Retinal pigment epithelial cell (primary cell): ENCODE measurements around the gene STK31.

Experiments
- DNase-seq: peaks from one replicate; pipeline ENCODE4 v3.0.0-alpha.2; 2010; ENCODE audit warnings: low read depth
- H3K4me3 ChIP-seq: 2 replicates; pipeline ENCODE4 v1.5.1; 2011; ENCODE audit warnings: mild to moderate bottlenecking, low read length, control low read depth, moderate library complexity
- TF ChIP-seq, protein P1 (sequence below): conservative IDR thresholded peaks from 2 replicates; pipeline ENCODE4 v1.5.1; 2011; ENCODE audit warnings: low read depth, low read length, control low read depth, inconsistent platforms

The STK31 gene

DNA sequence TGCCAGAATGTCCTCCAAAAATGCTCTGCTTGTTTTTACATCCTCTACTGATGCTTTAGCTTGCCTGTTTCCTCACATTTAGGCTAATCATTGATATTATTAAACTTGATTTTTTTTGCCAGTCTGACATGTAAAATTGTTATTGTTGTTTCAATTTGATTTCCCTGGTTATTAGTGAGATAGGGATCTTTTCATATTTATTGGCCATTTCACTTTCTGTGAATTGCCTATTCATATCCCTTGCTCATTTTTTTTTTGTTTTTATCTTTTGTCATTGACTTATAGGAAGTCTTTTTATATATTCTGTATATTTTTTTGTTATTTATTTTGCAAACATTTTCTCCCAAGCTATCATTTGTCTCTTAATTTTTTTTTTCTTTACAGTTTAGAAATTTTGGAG, 16.8 kb upstream of the STK31 start:
- H3K4me3 ChIP-seq: no peak overlapping the region
- DNase-seq: no peak
- TF ChIP-seq, protein P1, sequence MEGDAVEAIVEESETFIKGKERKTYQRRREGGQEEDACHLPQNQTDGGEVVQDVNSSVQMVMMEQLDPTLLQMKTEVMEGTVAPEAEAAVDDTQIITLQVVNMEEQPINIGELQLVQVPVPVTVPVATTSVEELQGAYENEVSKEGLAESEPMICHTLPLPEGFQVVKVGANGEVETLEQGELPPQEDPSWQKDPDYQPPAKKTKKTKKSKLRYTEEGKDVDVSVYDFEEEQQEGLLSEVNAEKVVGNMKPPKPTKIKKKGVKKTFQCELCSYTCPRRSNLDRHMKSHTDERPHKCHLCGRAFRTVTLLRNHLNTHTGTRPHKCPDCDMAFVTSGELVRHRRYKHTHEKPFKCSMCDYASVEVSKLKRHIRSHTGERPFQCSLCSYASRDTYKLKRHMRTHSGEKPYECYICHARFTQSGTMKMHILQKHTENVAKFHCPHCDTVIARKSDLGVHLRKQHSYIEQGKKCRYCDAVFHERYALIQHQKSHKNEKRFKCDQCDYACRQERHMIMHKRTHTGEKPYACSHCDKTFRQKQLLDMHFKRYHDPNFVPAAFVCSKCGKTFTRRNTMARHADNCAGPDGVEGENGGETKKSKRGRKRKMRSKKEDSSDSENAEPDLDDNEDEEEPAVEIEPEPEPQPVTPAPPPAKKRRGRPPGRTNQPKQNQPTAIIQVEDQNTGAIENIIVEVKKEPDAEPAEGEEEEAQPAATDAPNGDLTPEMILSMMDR: no peak

DNA sequence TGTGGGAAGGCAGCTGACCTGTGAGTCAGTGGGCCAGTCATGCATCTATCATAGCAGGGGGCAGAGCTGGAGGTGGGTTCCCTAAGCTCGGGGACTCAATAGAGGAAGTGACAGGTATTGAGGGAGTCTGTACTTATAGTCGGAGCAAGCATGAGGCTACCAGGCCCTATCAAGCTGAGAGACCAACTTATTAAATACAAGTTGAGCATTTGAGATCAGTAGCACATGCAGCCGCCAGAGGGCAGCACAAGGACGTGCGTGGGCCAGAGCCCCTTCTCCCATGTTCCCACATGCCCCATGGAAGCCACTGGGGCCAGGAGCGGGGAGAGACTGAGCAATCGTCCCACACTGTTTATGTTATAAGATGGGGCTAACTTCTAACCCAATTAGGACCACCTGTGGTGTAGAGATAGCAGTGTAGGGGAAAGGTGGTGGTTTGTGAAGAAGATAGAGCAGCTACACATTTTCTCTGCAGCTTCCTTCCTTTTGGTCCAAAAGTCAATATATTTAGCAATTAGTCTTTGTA, 13.0 kb upstream of the STK31 start:
- TF ChIP-seq, protein P1: peak; percentile 63
- H3K4me3 ChIP-seq: no peak overlapping the region
- no peak for DNase-seq

DNA sequence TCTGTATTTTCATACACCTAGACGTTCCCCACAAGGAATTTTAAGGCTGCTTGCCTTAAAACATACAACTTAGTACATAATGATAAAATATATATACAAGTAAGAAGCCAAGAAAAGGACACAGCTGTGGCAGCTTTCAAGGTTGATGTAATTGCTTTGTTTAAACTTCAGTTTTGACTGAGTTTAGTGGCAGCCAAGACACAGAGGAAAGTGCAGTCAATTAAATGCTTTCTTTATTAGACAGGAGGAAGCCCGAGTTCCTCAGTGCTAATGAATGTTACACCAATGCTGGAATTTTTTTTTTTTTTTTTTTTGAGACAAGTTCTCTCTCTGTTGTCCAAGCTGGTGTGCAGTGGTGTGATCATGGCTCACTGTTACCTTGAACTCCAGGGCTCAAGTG, 11.2 kb upstream of the STK31 start:
- no peak for DNase-seq
- H3K4me3 ChIP-seq: no peak overlapping the region
- TF ChIP-seq, protein P1: no peak

DNA sequence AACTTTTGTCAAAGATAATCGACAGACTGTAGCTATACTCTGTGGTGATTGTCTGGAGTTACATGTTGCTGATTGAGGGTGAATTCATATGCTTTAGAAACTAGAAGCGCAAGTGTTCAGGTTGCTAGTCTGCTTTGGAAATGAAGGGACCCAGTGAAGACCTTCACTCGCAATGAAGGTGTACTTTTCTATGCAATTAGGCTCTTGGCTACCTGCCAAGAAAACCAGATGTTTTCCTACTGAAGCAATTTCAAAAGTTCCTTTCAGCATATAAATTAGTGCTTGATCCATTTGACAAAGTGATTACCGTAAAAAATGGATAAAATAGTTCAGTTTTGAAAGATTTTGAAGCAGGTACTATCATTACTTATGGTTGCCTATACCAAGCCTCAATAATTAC, 10.0 kb upstream of the STK31 start:
- TF ChIP-seq, protein P1: no peak
- DNase-seq: no peak
- no peak overlapping the region for H3K4me3 ChIP-seq

DNA sequence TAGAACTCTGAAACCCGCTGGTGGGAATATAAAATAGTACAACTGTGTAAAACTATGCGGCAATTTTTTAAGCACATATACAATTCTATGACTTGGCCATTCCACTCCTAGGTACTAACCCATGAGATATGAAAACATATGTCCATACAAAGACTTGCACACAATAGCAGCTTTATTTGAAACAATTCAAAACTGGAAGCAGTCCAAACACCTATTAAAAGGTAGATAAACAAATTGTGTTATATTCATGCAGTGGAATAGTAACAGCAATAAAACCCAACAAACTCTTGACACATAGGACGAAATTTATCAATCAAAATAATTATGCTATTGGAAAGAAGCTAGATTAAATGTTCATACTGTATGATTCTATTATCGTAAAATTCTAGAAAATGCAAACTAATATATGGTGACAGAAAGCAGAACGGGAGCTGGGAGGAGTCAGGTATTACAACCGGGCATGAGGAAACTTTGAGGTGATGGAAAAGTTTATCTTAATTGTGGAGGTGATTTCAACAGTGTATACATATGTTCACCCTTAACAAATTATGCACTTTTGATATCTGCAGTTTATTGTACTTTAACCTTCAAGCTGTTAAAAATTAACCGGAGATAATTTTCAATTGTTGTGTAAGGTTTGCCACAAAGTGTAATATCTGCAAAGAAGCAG, 803 bp upstream of the STK31 start:
- DNase-seq: no peak
- TF ChIP-seq, protein P1: no peak
- no peak overlapping the region for H3K4me3 ChIP-seq

DNA sequence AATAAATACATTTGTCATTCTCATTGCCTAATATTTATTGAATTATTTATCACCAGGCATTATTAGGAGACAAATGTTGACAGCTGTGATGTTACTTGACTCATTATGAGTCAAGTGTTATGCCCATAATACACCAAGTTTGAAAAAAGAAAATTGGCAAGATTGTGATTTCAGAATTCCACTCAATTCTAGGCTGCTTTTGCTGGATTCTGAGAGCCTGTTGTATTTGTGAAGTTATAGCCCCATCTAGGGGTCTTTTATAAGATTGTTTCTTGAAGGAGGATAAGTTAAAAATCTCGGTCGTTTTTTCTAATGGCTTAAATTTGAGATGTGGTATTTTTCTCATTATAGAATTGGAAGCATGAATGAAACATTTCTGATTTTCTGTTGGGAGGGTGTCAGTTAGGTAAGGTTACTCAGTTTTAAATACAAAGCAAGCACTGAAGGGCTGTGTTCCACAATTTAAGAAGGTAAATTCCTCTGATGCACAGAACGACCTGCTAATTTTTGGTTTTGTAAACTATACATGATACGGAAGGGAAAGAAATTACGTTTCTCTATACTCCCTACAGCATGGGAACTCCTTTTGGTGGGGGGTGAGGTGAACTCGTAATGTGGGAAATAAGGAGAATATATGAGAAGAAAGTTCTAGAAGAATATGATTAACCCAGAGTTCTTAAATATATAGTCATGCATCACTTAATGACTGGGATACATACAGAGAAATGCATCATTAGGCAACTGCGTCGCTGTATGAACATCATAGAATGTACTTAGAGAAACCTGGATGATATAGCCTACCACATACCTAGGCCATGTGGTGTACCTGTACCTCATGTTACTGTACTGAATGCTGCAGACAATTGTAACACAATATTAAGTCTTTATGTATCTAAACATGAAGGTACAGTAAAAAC, 2.6 kb downstream of the STK31 start:
- peak; percentile 51 for DNase-seq
- TF ChIP-seq, protein P1: peak; percentile 45
- H3K4me3 ChIP-seq: no peak overlapping the region
